GM12864 (cell line): ENCODE results near the gene GATAD2B.

Experiments used
- DNase-seq: peaks from one replicate; pipeline ENCODE4 v3.0.0-alpha.2; 2011; ENCODE audit warnings: low read depth
- H3K4me3 ChIP-seq: 2 replicates; pipeline ENCODE4 v1.5.1; 2011; ENCODE audit warnings: mild to moderate bottlenecking, low read depth, low read length, control low read depth
- TF ChIP-seq, protein P1 (sequence below): IDR thresholded peaks from 2 replicates; pipeline ENCODE4 v1.5.1; 2011; ENCODE audit warnings: low read depth, mild to moderate bottlenecking, moderate library complexity, low read length, control low read depth, inconsistent platforms; ENCODE audit errors: missing control alignments

The GATAD2B gene

DNA sequence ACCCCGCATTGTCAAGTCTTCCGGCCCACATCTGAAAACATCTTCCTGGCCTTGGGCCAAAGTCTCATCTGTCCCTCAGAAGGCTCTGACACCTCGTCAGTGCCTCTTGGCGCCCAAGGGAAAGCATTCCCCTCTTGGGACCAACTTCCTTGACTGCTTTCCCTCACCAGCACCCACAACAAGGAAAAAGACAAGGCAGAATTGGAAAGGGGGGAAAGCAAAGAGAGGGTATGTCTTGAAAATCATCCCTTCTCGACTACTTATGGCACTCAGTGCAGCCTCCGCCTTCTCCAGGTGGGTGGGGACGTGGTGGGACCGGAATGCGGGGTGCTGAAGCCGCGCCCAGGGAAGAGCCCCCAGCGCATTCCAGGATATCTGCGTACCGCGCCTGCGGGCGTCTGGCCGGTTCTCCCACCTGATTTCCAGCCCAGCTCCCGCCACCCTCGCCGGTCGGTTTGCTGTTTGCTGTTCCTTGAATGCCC lies 41.1 kb upstream of the GATAD2B start:
- no peak for DNase-seq
- TF ChIP-seq, protein P1, sequence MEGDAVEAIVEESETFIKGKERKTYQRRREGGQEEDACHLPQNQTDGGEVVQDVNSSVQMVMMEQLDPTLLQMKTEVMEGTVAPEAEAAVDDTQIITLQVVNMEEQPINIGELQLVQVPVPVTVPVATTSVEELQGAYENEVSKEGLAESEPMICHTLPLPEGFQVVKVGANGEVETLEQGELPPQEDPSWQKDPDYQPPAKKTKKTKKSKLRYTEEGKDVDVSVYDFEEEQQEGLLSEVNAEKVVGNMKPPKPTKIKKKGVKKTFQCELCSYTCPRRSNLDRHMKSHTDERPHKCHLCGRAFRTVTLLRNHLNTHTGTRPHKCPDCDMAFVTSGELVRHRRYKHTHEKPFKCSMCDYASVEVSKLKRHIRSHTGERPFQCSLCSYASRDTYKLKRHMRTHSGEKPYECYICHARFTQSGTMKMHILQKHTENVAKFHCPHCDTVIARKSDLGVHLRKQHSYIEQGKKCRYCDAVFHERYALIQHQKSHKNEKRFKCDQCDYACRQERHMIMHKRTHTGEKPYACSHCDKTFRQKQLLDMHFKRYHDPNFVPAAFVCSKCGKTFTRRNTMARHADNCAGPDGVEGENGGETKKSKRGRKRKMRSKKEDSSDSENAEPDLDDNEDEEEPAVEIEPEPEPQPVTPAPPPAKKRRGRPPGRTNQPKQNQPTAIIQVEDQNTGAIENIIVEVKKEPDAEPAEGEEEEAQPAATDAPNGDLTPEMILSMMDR, result no peak
- H3K4me3 ChIP-seq, result peak overlapping the region; percentile 73

DNA sequence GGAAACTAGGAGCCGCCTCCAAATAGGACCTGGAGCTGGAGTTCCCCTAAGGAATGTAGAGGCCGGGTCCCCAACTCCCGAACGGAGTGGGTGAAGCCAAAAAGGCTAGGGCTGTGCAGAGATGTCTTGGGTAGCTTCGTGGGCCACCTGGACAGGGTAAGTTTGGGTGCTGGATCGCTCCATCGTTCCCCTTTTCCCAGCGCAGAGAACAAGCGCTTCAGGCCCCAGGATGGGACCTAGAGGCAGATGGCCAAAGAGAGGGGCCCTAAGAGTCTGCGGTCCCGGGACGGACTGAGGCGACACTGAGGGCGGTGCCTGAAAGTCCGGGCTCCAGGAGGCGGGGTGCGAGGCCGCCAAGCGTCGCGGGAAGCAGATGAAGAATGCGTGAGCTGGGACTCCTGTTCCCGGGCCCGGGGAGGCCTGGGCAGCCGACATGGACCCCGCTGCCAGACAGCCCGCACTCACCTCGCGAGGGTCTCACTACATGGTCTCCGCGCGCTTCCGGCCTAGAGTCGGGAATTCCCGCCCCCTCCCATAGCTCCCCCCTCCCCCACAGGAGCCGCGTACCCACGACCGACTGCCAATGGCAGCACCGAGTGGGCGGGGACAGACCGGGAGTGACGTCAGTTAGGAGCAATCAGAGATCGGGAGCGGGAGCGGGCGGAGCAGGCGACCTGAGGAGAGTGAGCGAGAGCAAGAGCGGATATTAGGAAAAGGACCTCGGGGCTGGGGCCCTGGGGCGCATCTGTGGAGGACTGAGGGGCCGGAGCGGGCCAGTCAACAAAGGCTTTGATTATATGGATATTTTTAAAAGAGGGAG lies 40.5 kb upstream of the GATAD2B start, which contains the start of gene SLC39A1:
TSS of gene SLC39A1 (minus strand) at position 508 of the 820 bp plus-strand sequence. CDS start 822 bp downstream, outside the sequence.
- H3K4me3 ChIP-seq, result peak within 1 kb of the TSS; percentile 73
- DNase-seq, result peak; percentile 88
- TF ChIP-seq, protein P1, result no peak

DNA sequence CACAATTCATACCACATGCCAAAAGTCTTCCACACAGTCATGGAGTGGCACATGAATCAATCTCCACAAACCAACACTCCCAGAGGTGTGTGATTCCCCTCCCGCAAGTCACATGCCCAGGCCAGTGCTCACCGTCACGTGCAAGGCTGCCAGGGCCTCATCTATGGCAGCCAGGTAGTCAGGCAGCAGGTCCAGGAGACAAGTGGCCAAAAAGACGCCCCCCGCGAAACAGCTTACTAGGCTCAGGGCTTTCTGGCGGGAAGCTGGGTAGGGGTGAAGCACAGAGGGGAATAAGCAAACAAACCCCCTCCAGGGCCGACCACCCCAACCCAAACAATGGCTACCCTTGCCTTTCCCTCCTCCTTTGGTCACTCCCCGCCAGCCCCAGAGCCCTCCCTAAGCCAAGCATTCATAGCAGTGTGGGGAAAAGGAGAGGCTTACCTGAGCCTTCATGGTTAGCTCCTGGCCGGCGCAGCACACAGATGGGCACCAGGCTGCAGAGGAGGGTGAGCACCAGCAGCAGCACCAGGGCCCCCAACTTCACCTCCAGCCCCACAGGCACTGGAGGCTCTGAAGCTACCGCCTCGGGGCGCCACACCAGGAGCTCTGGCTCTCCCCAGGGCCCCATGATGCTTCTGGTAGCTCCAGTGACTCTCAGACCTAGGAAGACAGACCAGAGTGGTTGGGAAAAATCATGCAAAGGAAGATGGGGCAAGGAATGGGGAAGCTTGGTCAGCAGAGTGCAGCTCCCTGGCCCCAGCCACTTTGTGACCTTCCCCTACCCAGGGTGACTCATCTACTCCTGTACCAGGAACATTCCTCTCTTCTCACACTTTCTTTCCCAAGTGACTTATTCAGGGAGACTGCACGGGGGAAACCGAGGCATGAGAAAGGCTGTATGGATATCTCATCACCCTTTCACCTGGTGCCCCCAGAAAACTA lies 39.6 kb upstream of the GATAD2B start:
- no peak for DNase-seq
- TF ChIP-seq, protein P1, result peak; percentile 13
- H3K4me3 ChIP-seq, result peak overlapping the region; percentile 73

DNA sequence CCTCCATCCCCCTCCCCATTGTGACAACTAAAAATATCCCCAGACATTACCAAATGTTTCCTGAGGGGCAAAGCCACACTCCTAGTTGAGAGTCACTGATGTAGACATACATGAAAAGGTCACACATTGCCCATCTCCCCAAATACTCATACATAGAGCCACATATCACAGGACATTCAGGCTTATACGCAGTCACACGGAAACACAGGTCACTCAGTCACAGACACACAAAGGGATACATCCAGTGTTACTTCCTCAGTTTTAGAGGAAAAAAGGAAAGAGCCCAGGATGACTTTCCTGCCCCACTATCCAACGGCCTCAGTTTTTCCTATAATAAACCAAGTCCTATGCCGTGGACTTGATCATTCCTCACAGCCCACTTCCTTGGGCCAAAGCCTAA lies 38.6 kb upstream of the GATAD2B start:
- no peak for DNase-seq
- H3K4me3 ChIP-seq, result peak overlapping the region; percentile 73
- TF ChIP-seq, protein P1, result no peak

DNA sequence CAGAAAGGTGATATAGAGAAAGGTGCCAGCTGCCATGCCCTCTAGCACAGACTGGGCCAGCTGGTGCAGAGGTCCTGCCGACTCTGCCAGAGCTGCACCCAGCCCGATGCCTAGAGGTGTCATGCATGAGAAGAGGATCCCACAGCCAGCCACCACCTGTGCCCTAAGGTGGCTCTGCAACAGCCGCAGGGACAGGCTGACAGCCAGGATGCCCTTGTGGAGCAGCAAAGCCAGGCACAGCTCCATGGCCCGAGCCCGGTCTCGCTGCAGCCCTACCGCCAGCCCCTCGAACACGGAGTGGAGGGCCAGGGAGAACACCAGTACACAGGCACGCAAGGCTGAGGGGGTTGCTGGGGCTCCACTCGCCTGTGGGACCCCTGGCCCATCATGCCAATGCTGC lies 37.4 kb upstream of the GATAD2B start:
- TF ChIP-seq, protein P1, result no peak
- DNase-seq, result no peak
- no peak overlapping the region for H3K4me3 ChIP-seq

DNA sequence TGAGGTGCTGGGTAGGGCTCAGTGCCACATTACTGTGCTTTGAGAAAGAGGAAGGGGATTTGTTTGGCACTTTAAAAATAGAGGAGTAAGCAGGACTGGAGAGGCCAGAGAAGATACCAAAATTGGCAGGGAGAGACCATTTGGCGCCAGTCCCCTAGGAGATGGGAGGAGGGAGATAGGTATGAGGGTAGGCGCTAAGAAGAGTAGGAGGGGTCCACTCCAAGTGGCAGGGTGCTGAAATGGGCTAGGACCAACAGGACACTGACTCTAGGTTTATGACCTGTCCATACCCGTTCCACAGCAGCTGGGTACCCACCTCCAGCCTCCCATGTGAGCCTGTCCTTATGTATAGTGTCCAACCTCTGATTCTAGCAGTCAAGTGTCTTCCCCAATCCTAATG lies 36.7 kb upstream of the GATAD2B start:
- no peak for DNase-seq
- H3K4me3 ChIP-seq, result no peak overlapping the region
- TF ChIP-seq, protein P1, result no peak
